Activated T-helper 1 cell treated with anti-CD3 and anti-CD28 coated beads, Interleukin-12 subunit alpha, Interleukin-12 subunit beta, Interleukin-2, Interleukin-4 antibody, amounts not matched to agents 30 ng/mL and 10 ng/mL and 1 ng/mL, durations not matched to agents 14 hours and 24 hours and 36 hours (primary cell): Measurements from ENCODE around the gene PPIAL4G. TPM values are rescaled to one million over a fixed set of nuclear protein-coding genes. Genes with fewer than 3 reads are reported as not detected.
A peak's percentile ranks its signal among the peaks of the same experiment; 100 is the strongest.
"Not testable (repeated sequence)": the region's sequence is repeated elsewhere in the genome, so short reads cannot be mapped to it uniquely, and the experiment has no call there.

Experiments used
- DNase-seq: peaks from one replicate; pipeline ENCODE4 v3.0.0; 2021; ENCODE audit warnings: low spot score
- H3K27ac Mint-ChIP-seq: one replicate; pipeline ENCODE4 v1.8.0; 2021; ENCODE audit warnings: mild to moderate bottlenecking, mixed read lengths
- H3K27me3 Mint-ChIP-seq: one replicate; pipeline ENCODE4 v1.8.0; 2022; ENCODE audit warnings: mild to moderate bottlenecking, moderate library complexity, mixed read lengths; ENCODE audit not compliant: insufficient read depth
- H3K36me3 Mint-ChIP-seq: one replicate; pipeline ENCODE4 v1.8.0; 2021; ENCODE audit warnings: low read depth, mixed read lengths
- H3K4me1 Mint-ChIP-seq: one replicate; pipeline ENCODE4 v1.8.0; 2021; ENCODE audit warnings: low read depth, mixed read lengths
- H3K4me3 Mint-ChIP-seq: one replicate; pipeline ENCODE4 v1.8.0; 2021; ENCODE audit warnings: mild to moderate bottlenecking, moderate library complexity, mixed read lengths
- H3K9me3 Mint-ChIP-seq: one replicate; pipeline ENCODE4 v1.8.0; 2021; ENCODE audit warnings: mixed read lengths
- intact Hi-C: fragments of 100-400 bp; cut with micrococcal nuclease; formaldehyde crosslinking; loops from one replicate; pipeline ENCODE4 v1.15.1; 2024
- total RNA-seq: library from RNA; stranded (reverse); gene quantifications from 2 replicates; pipeline ENCODE4 v1.2.3, GENCODE V29; 2022

Gene PPIAL4G
- total RNA-seq, 1 donor from 2014 or later, result not detected

DNA sequence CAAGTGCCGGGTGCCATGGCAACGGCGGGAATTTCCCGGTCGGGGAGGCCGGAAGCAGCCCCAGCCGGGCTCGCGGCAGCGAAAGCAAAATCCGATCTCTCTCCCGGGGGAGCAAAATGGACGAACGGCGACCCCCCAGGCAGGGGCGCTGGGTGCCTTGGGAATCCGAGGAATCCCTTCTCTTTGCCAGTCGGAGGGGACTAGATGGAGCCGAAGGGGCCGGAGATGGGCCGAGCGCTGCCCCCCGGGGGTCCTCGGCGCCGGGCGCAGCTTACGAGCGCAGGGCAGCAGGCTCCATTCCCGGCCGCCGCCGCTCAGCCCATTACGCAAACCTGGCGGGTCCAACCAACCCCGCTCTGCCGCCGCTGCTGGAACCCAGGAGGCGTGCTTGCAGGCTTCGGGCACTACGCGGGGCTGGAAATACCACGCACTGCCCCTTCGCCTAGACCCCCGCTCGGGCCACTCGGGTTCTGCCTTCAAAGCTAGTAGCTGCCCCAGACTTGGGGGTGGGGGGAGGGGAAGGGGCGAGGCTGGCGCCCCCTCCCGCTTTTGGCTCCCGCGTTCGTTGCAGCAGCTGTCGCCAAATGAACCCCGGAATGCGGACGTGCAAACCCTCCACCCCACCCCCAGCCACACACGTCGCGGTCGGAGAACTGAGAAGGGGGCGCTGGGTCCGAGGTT, 24.1 kb downstream of the PPIAL4G start:
- H3K9me3 Mint-ChIP-seq, H3K27me3 Mint-ChIP-seq, intact Hi-C loops, H3K36me3 Mint-ChIP-seq, H3K4me1 Mint-ChIP-seq: not testable (repeated sequence)
- Mint-ChIP-seq H3K27ac (peak overlapping the region; percentile 52), H3K4me3 (peak overlapping the region; percentile 69)
- DNase-seq, result peak; percentile 36

DNA sequence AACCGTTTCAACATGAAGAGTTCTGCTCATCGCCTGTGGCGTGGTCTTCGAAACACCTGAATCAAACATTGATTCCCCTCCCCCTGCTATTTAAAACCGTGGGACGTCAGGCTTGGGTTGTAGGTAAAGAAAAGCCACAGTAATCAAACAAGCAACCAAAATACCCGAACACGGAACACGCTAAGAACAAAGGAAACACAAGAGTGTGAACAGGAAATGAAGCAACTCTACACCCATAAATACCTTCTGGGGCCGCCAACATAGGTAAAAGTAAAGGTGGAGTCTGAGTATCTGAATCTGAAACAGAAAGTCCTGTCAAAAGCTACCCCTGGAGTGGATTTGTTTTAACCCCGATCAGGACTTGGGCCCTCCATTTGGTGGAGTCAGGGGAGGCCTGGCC, 24.7 kb downstream of the PPIAL4G start:
- peak; percentile 38 for DNase-seq
- H3K4me1 Mint-ChIP-seq, H3K27me3 Mint-ChIP-seq, H3K9me3 Mint-ChIP-seq, intact Hi-C loops, H3K36me3 Mint-ChIP-seq: not testable (repeated sequence)
- peak overlapping the region; percentile 89 for H3K4me3 Mint-ChIP-seq
- peak overlapping the region; percentile 95 for H3K27ac Mint-ChIP-seq

- H3K27ac Mint-ChIP-seq, H3K4me3 Mint-ChIP-seq, DNase-seq, H3K9me3 Mint-ChIP-seq, H3K4me1 Mint-ChIP-seq, H3K36me3 Mint-ChIP-seq, intact Hi-C loops, H3K27me3 Mint-ChIP-seq: not testable (repeated sequence)
Observed at GRCh38 chr1:148452845-148453244, 30.3 kb downstream of the PPIAL4G start.

DNA sequence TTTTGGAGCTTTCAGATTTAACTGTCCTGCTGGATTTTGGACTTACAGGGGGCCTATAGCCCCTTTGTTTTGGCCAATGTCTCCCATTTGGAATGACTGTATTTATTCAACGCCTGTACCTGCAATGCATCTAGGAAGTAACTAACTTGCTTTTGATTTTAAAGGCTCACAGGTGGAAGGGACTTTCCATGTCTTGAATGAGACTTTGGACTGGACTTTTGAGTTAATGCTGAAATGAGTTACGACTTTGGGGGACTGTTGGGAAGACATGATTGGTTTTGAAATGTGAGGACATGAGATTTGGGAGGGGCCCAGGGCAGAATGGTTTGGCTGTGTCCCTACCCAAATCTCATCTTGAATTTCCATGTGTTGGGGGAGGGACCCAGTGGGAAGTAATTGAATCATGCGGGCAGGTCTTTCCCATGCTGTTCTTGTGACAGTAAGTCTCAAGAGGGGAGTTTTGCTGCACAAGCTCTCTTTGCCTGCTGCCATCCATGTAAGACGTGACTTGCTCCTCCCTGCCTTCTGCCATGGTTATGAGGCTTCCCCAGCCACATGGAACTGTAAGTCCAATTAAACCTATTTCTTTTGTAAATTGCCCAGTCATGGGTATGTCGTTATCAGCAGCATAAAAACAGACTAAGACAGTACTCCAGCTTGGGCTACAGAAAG, 43.3 kb downstream of the PPIAL4G start:
- H3K27me3 Mint-ChIP-seq, H3K9me3 Mint-ChIP-seq, H3K4me3 Mint-ChIP-seq, H3K36me3 Mint-ChIP-seq, intact Hi-C loops, H3K27ac Mint-ChIP-seq, DNase-seq: not testable (repeated sequence)
- peaks cover 11% of the 10 kb centered on the region for H3K4me1 Mint-ChIP-seq

DNA sequence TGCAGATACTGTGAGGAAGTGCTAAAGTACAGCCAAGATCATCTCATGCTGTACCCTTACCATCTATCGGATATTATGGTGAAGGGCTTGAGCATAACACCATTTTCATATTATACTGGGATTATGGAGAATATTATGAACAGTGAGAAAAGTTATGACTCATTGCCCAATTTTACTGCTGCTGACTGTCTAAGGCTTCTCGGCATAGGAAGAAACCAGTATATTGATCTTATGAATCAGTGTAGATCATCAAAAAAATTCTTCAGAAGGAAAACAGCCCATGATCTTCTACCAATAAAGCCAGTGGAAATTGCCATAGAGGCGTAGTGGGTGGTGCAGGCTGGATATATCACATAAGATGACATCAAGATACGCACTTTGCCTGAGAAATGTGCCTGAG, 47.7 kb downstream of the PPIAL4G start:
- no peak overlapping the region for H3K4me3 Mint-ChIP-seq
- peaks cover 11% of the 10 kb centered on the region for H3K4me1 Mint-ChIP-seq
- DNase-seq, result no peak
- no peaks in the 10 kb centered on the region for H3K27me3 Mint-ChIP-seq
- intact Hi-C loops, result no loop called here
- no peaks in the 10 kb centered on the region for H3K9me3 Mint-ChIP-seq
- peaks cover 33% of the 10 kb centered on the region for H3K36me3 Mint-ChIP-seq
- H3K27ac Mint-ChIP-seq, result no peak overlapping the region

DNA sequence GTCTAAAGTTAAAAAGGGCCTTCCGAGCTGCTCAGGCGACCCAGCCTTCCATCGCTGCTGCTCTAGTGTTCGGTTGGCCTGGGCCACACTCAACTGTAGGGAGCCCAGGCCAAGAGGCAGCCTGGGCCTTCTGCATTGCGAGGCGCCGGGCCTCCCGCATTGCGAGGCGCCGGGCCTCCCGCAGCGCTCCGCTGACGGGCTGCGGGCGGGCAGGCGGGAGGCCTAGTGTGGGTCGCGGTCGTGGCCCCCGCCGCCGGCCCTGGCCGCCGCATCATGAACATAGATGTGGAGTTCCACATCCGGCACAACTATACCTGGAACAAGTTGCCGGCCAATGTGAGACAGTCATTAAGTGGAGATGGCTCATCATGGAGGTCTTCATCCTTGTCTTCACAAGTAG, 48.3 kb downstream of the PPIAL4G start:
- H3K4me3 Mint-ChIP-seq, result no peak overlapping the region
- no peaks in the 10 kb centered on the region for H3K27me3 Mint-ChIP-seq
- intact Hi-C loops, result no loop called here
- no peak for DNase-seq
- no peak overlapping the region for H3K27ac Mint-ChIP-seq
- H3K9me3 Mint-ChIP-seq, result no peaks in the 10 kb centered on the region
- peaks cover 11% of the 10 kb centered on the region for H3K4me1 Mint-ChIP-seq
- H3K36me3 Mint-ChIP-seq, result peaks cover 39% of the 10 kb centered on the region

GRCh38 chr1:148432916-148433317, 50.2 kb downstream of the PPIAL4G start:
- peaks cover 51% of the 10 kb centered on the region for H3K36me3 Mint-ChIP-seq
- H3K9me3 Mint-ChIP-seq, H3K4me3 Mint-ChIP-seq, H3K4me1 Mint-ChIP-seq, H3K27me3 Mint-ChIP-seq, DNase-seq, intact Hi-C loops, H3K27ac Mint-ChIP-seq: not testable (repeated sequence)

Other genes with a start within 250 kb of the PPIAL4G start
- gene NBPF14, start 112.7 kb upstream of the PPIAL4G start, total RNA-seq, result 18.7 and 20.8 TPM in 2 replicates